ENCODE data around the gene MYBBP1A.

The MYBBP1A gene

GRCh38 chr17:4503283-4504025 is 51.7 kb downstream of the MYBBP1A start:
- no peak overlapping the region for H3K4me3 ChIP-seq (ENCODE audit: low read length)
- no peak for DNase-seq (ENCODE audit: low read depth)
- TF ChIP-seq CTCF (conservative IDR thresholded peaks at IDR 0.05; ENCODE audit: low read length) = no peak

- no peak overlapping the region for H3K4me3 ChIP-seq (ENCODE audit: low read length)
- no peak for DNase-seq (ENCODE audit: low read depth)
- no peak for TF ChIP-seq CTCF (conservative IDR thresholded peaks at IDR 0.05; ENCODE audit: low read length)
These were observed 52.6 kb downstream of the MYBBP1A start for GRCh38 chr17:4502466-4503154.

GRCh38 chr17:4501295-4501949 is 53.8 kb downstream of the MYBBP1A start:
- no peak overlapping the region for H3K4me3 ChIP-seq (ENCODE audit: low read length)
- no peak for DNase-seq (ENCODE audit: low read depth)
- no peak for TF ChIP-seq CTCF (conservative IDR thresholded peaks at IDR 0.05; ENCODE audit: low read length)

- DNase-seq (ENCODE audit: low read depth) = no peak
- no peak for TF ChIP-seq CTCF (conservative IDR thresholded peaks at IDR 0.05; ENCODE audit: low read length)
- H3K4me3 ChIP-seq (ENCODE audit: low read length) = no peak overlapping the region
These were observed 55.0 kb downstream of the MYBBP1A start for GRCh38 chr17:4500191-4500571.

- TF ChIP-seq CTCF (conservative IDR thresholded peaks at IDR 0.05; ENCODE audit: low read length) = no peak
- H3K4me3 ChIP-seq (ENCODE audit: low read length) = no peak overlapping the region
- DNase-seq (ENCODE audit: low read depth) = no peak
These were observed 55.6 kb downstream of the MYBBP1A start for GRCh38 chr17:4499431-4500190.

GRCh38 chr17:4498461-4499397 is 56.5 kb downstream of the MYBBP1A start, which contains the start of gene SPNS2:
SPNS2 (plus strand) TSS chr17:4498881; CDS start chr17:4499048, 167 bp downstream.
- DNase-seq (ENCODE audit: low read depth) = peak; percentile 25
- no peak for TF ChIP-seq CTCF (conservative IDR thresholded peaks at IDR 0.05; ENCODE audit: low read length)
- no peak within 1 kb of the TSS for H3K4me3 ChIP-seq (ENCODE audit: low read length)

Data from AG10803 (cell line).